H9 (cell line): ENCODE measurements around the gene LNPK. TPM values are rescaled to one million over a fixed set of nuclear protein-coding genes. Genes with fewer than 3 reads are reported as not detected.

Source experiments
- DNase-seq: peaks from one replicate; pipeline ENCODE4 v3.0.0-alpha.2; 2017
- H2AFZ ChIP-seq: one replicate; pipeline ENCODE4 v1.6.1; 2013; ENCODE audit warnings: mild to moderate bottlenecking, low read length, control low read depth, moderate library complexity
- H2AK5ac ChIP-seq: 2 replicates; pipeline ENCODE4 v1.6.1; 2013; ENCODE audit warnings: low read length, control low read depth, mixed read lengths; ENCODE audit not compliant: insufficient read length
- H2BK120ac ChIP-seq: one replicate; pipeline ENCODE4 v1.6.1; 2013; ENCODE audit warnings: low read depth, mild to moderate bottlenecking, low read length, control low read depth, inconsistent platforms; ENCODE audit not compliant: poor library complexity, severe bottlenecking
- H2BK12ac ChIP-seq: 2 replicates; pipeline ENCODE4 v1.6.1; 2013; ENCODE audit warnings: low read length, control low read depth, mixed read lengths, low read depth; ENCODE audit not compliant: insufficient read length
- H2BK15ac ChIP-seq: 2 replicates; pipeline ENCODE4 v1.6.1; 2013; ENCODE audit warnings: low read depth, low read length, control low read depth
- H2BK20ac ChIP-seq: one replicate; pipeline ENCODE4 v1.6.1; 2013; ENCODE audit warnings: low read depth, mild to moderate bottlenecking, low read length, control low read depth, inconsistent platforms; ENCODE audit not compliant: poor library complexity, severe bottlenecking
- H2BK5ac ChIP-seq: 2 replicates; pipeline ENCODE4 v1.6.1; 2013; ENCODE audit warnings: low read length, control low read depth, mixed read lengths; ENCODE audit not compliant: insufficient read length
- H3K14ac ChIP-seq: 2 replicates; pipeline ENCODE4 v1.6.1; 2013; ENCODE audit warnings: low read length, control low read depth; ENCODE audit not compliant: insufficient read depth
- H3K18ac ChIP-seq: 2 replicates; pipeline ENCODE4 v1.6.1; 2013; ENCODE audit warnings: low read depth, mild to moderate bottlenecking, mixed read lengths, low read length, control low read depth; ENCODE audit not compliant: insufficient read length
- H3K23ac ChIP-seq: 2 replicates; pipeline ENCODE4 v1.6.1; 2013; ENCODE audit warnings: low read length, control low read depth, mixed read lengths, low read depth; ENCODE audit not compliant: insufficient read length
- H3K23me2 ChIP-seq: 2 replicates; pipeline ENCODE4 v1.6.1; 2013; ENCODE audit warnings: low read depth, mild to moderate bottlenecking, mixed read lengths, low read length, control low read depth; ENCODE audit not compliant: insufficient read length, poor library complexity, severe bottlenecking
- H3K27ac ChIP-seq: 2 replicates; pipeline ENCODE4 v1.5.1; 2013; ENCODE audit warnings: low read length, control low read depth, mixed read lengths, low read depth; ENCODE audit not compliant: insufficient read length
- H3K27me3 ChIP-seq: 2 replicates; pipeline ENCODE4 v1.6.1; 2013; ENCODE audit warnings: low read length, control low read depth, inconsistent platforms; ENCODE audit not compliant: insufficient read depth
- H3K4ac ChIP-seq: 2 replicates; pipeline ENCODE4 v1.6.1; 2013; ENCODE audit warnings: low read depth, mild to moderate bottlenecking, control low read depth, inconsistent platforms, low read length, moderate library complexity
- H3K4me1 ChIP-seq: 2 replicates; pipeline ENCODE4 v1.6.1; 2013; ENCODE audit warnings: low read length, control low read depth, inconsistent platforms; ENCODE audit not compliant: insufficient read depth
- H3K4me2 ChIP-seq: 2 replicates; pipeline ENCODE4 v1.6.1; 2013; ENCODE audit warnings: low read length, control low read depth, mixed read lengths; ENCODE audit not compliant: insufficient read length, insufficient read depth
- H3K56ac ChIP-seq: 2 replicates; pipeline ENCODE4 v1.6.1; 2013; ENCODE audit warnings: low read depth, mild to moderate bottlenecking, mixed read lengths, low read length, control low read depth; ENCODE audit not compliant: insufficient read length
- H3K79me1 ChIP-seq: 2 replicates; pipeline ENCODE4 v1.6.1; 2013; ENCODE audit warnings: low read depth, mild to moderate bottlenecking, moderate library complexity, low read length, control low read depth, inconsistent platforms; ENCODE audit not compliant: insufficient read depth, poor library complexity, severe bottlenecking
- H3K79me2 ChIP-seq: 2 replicates; pipeline ENCODE4 v1.6.1; 2013; ENCODE audit warnings: low read length, control low read depth, inconsistent platforms; ENCODE audit not compliant: insufficient read depth
- H3K9ac ChIP-seq: 2 replicates; pipeline ENCODE4 v1.6.1; 2013; ENCODE audit warnings: low read length, control low read depth, mixed read lengths; ENCODE audit not compliant: insufficient read length; ENCODE audit errors: extremely low read depth
- H3K9me3 ChIP-seq: one replicate; pipeline ENCODE4 v1.6.1; 2013; ENCODE audit warnings: low read depth, low read length, inconsistent platforms; ENCODE audit not compliant: control insufficient read depth
- H3T11ph ChIP-seq: one replicate; pipeline ENCODE4 v1.6.1; 2013; ENCODE audit warnings: mild to moderate bottlenecking, low read length, control low read depth, inconsistent platforms
- H4K20me1 ChIP-seq: one replicate; pipeline ENCODE4 v1.6.1; 2013; ENCODE audit not compliant: control insufficient read depth, insufficient read length, insufficient read depth
- H4K5ac ChIP-seq: 2 replicates; pipeline ENCODE4 v1.6.1; 2013; ENCODE audit warnings: low read depth, mild to moderate bottlenecking, mixed read lengths, low read length, control low read depth; ENCODE audit not compliant: insufficient read length
- H4K8ac ChIP-seq: replicated peaks from 2 replicates; pipeline ENCODE4 v1.6.1; 2013; ENCODE audit warnings: low read length, control low read depth, mixed read lengths, low read depth; ENCODE audit not compliant: insufficient read length
- H4K91ac ChIP-seq: 2 replicates; pipeline ENCODE4 v1.6.1; 2013; ENCODE audit warnings: low read depth, mild to moderate bottlenecking, moderate library complexity, mixed read lengths, low read length, control low read depth; ENCODE audit not compliant: insufficient read length
- H3K27ac Mint-ChIP-seq, 3 experiments: 2 replicates in 2 of 3; 3 replicates in 1 of 3; pipeline ENCODE4 v1.8.0; 2020 to 2021; ENCODE audit warnings: mixed read lengths in 3 of 3, mild to moderate bottlenecking in 1 of 3, moderate library complexity in 1 of 3
- H3K27me3 Mint-ChIP-seq: 2 replicates; pipeline ENCODE4 v1.8.0; 2021; ENCODE audit warnings: low read depth, mild to moderate bottlenecking, moderate library complexity, mixed read lengths
- H3K36me3 Mint-ChIP-seq, 3 experiments: 2 replicates in 2 of 3; 3 replicates in 1 of 3; pipeline ENCODE4 v1.8.0; 2020 to 2021; ENCODE audit warnings: low read depth in 3 of 3, mixed read lengths in 3 of 3; ENCODE audit not compliant: insufficient read depth in 1 of 3
- H3K4me1 Mint-ChIP-seq, 2 experiments: 2 replicates each; pipeline ENCODE4 v1.8.0; 2020; ENCODE audit warnings: mixed read lengths in 2 of 2
- H3K4me3 Mint-ChIP-seq, 2 experiments: 2 replicates in 1 of 2; 3 replicates in 1 of 2; pipeline ENCODE4 v1.8.0; 2020 to 2021; ENCODE audit warnings: mild to moderate bottlenecking in 2 of 2, mixed read lengths in 2 of 2, moderate library complexity in 1 of 2
- H3K9me3 Mint-ChIP-seq, 2 experiments: 2 replicates in 1 of 2; 3 replicates in 1 of 2; pipeline ENCODE4 v1.8.0; 2020; ENCODE audit warnings: mild to moderate bottlenecking in 2 of 2, mixed read lengths in 2 of 2, moderate library complexity in 1 of 2
- CTCF ChIP-seq: fragments of 200-600 bp; sonication (generic); conservative IDR thresholded peaks from 3 replicates; pipeline ENCODE4 v1.8.0; 2021; ENCODE audit warnings: antibody characterized with exemption, mild to moderate bottlenecking
- WGBS: extraction: QIAGEN DNeasy Blood & Tissue Kit; methylation state at CpG from one replicate; pipeline ENCODE4 v1.1.7; 2013; ENCODE audit warnings: missing lambda C conversion rate, low lambda C conversion rate, mixed read lengths; ENCODE audit not compliant: insufficient read length; ENCODE audit errors: extremely low coverage; 5-methylcytosine and 5-hydroxymethylcytosine counted together
- total RNA-seq: library from RNA; stranded (reverse); gene quantifications from 2 replicates; pipeline ENCODE4 v1.2.1, GENCODE V29; 2021

Gene LNPK
- total RNA-seq, 1 experiment from 2014 or later, result 8.5 TPM

GRCh38 chr2:176035013-176035691 is 33.1 kb upstream of the LNPK start:
- Histone ChIP-seq H2BK120ac (no peak overlapping the region), H3K4ac (no peak overlapping the region), H4K8ac (no peak overlapping the region), H2AK5ac (no peak overlapping the region), H4K20me1 (no peaks in the 10 kb centered on the region), H2BK15ac (no peak overlapping the region), H4K91ac (no peak overlapping the region), H4K5ac (no peak overlapping the region), H3K27ac (no peak overlapping the region), H3K79me1 (no peaks in the 10 kb centered on the region), H3K23ac (no peak overlapping the region), H3K4me2 (no peak overlapping the region), H2BK12ac (no peak overlapping the region), H3K9ac (no peak overlapping the region), H2BK20ac (no peak overlapping the region), H3K23me2 (no peaks in the 10 kb centered on the region), H3K56ac (no peak overlapping the region), H3K18ac (no peak overlapping the region), H3K79me2 (no peaks in the 10 kb centered on the region), H3K14ac (no peak overlapping the region), H2AFZ (no peak overlapping the region), H3K27me3 (no peaks in the 10 kb centered on the region), H3T11ph (no peak overlapping the region), H3K9me3 (no peaks in the 10 kb centered on the region), H2BK5ac (no peak overlapping the region), H3K4me1 (no peaks in the 10 kb centered on the region)
- H3K27ac Mint-ChIP-seq, result no peak overlapping the region
- WGBS, result no CpG with 5 or more reads among the region's 6 CpGs
- DNase-seq, result no peak
- no peak overlapping the region for H3K4me3 Mint-ChIP-seq
- H3K4me1 Mint-ChIP-seq, result no peaks in the 10 kb centered on the region
- no peak for TF ChIP-seq CTCF
- no peaks in the 10 kb centered on the region for H3K36me3 Mint-ChIP-seq
- peaks cover 17% of the 10 kb centered on the region for H3K27me3 Mint-ChIP-seq
- no peaks in the 10 kb centered on the region for H3K9me3 Mint-ChIP-seq
